Measurements from ENCODE around the gene GRIN3A.

Gene GRIN3A

GRCh38 chr9:101674165-101674564 lies 64.3 kb downstream of the GRIN3A start:
- no peak for TF ChIP-seq CTCF (IDR thresholded peaks at IDR 0.05)

GRCh38 chr9:101673642-101674041 lies 64.8 kb downstream of the GRIN3A start:
- TF ChIP-seq CTCF (IDR thresholded peaks at IDR 0.05) = no peak

GRCh38 chr9:101671567-101671966 lies 66.9 kb downstream of the GRIN3A start:
- TF ChIP-seq CTCF (IDR thresholded peaks at IDR 0.05) = no peak

- TF ChIP-seq CTCF (IDR thresholded peaks at IDR 0.05) = no peak
These were observed 70.0 kb downstream of the GRIN3A start for GRCh38 chr9:101668421-101668820.

GRCh38 chr9:101664453-101664852 lies 74.0 kb downstream of the GRIN3A start:
- TF ChIP-seq CTCF (IDR thresholded peaks at IDR 0.05) = no peak

- TF ChIP-seq CTCF (IDR thresholded peaks at IDR 0.05) = no peak
These were observed 85.8 kb downstream of the GRIN3A start for GRCh38 chr9:101652601-101653175.

- TF ChIP-seq CTCF (IDR thresholded peaks at IDR 0.05) = no peak
These were observed 88.3 kb downstream of the GRIN3A start for GRCh38 chr9:101650142-101650541.

GRCh38 chr9:101648493-101648892 lies 90.0 kb downstream of the GRIN3A start:
- TF ChIP-seq CTCF (IDR thresholded peaks at IDR 0.05) = no peak
